HG02852 (cell line): ENCODE measurements around the gene NTRK2.

ENCODE experiments used
- ATAC-seq: cut with Tn5 transposase; IDR thresholded peaks from one replicate; pipeline ENCODE4 v1.9.1; 2021; ENCODE audit warnings: mild to moderate bottlenecking, moderate library complexity; ENCODE audit not compliant: unreplicated experiment

NTRK2 gene

DNA sequence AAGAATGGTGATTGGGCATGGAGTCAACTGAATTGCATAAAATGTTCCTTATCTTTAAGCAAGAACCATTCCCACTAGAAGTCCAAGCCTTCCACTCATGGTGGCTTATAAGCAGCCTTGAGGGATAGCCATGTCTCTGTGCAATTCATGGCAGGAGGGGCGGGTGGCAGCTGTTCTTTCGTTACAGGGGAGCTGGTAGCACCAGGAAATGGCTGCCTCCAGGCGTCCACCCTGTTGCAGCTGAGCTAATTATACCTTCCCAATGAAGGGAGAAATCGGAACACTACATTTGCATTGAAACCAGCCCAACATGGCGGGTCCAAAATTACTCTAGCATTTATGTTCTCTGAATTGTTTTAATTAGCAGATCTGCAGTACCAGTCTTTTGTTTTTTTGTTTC is 289.8 kb downstream of the NTRK2 start:
- ATAC-seq = no peak

GRCh38 chr9:84966876-84967830 is 297.6 kb downstream of the NTRK2 start:
- ATAC-seq = no peak

- ATAC-seq = no peak
Observed at GRCh38 chr9:84969084-84969483, 299.6 kb downstream of the NTRK2 start.

- no peak for ATAC-seq
Observed at GRCh38 chr9:84969736-84970135, 300.2 kb downstream of the NTRK2 start.

- ATAC-seq = no peak
Observed at GRCh38 chr9:84970432-84970831, 300.9 kb downstream of the NTRK2 start.

DNA sequence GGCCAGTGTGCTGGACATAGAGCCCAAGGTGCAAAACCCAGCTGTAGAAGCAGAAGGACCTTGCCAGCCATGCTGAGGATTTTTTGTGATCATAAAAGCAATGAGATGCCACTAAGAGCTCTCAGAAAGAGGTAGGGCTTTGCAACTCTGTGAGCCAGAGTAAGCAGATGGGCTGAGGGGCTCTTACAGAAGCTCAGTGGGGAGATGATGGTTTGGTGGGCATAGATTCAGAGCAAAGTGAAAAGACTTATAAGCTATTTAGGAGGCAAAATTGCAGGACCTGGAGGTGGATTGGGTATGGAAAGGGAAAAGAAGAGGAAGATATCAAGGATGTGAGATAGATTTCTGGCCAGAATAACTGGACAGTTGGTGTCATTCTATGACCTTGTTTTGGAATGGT is 302.0 kb downstream of the NTRK2 start:
- no peak for ATAC-seq

GRCh38 chr9:84974258-84974657 is 304.7 kb downstream of the NTRK2 start:
- no peak for ATAC-seq

DNA sequence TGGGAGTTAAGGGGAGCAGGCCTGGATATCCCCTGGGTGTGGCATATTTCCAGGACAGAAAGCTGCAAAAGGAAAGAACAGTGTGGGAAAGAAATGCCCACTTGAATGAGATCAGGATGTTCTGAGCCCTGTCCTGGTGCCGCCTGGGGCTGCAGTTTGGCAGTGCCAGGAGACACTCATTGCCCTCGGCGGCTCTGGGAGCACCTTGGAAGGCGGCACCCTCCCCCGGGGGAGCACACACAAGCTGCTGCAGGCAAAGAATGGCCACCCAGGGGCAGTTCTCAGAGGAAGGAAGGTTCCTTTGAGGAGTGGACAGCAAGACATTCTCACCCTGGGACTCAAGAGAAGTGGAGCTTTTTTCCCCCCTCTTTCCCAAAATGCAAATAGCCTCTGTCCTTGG is 305.3 kb downstream of the NTRK2 start:
- no peak for ATAC-seq

GRCh38 chr9:84975926-84976325 is 306.4 kb downstream of the NTRK2 start:
- ATAC-seq = no peak

DNA sequence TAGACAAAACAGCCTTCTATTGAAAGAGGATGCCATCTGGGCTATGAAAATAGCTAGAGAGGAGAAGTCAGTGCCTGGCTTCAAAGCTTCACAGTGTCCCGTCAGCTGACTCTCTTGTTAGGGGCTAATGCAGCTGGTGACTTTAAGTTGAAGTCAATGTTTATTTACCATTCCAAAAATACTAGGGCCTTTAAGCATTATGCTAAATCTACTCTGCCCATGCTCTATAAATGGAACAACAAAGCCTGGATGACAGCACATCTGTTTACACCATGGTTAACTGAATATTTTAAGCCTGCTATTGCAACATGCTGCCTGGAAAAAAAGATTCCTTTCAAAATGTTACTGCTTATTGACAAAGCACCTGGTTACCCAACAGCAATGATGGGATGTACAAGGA is 309.1 kb downstream of the NTRK2 start:
- ATAC-seq = no peak

DNA sequence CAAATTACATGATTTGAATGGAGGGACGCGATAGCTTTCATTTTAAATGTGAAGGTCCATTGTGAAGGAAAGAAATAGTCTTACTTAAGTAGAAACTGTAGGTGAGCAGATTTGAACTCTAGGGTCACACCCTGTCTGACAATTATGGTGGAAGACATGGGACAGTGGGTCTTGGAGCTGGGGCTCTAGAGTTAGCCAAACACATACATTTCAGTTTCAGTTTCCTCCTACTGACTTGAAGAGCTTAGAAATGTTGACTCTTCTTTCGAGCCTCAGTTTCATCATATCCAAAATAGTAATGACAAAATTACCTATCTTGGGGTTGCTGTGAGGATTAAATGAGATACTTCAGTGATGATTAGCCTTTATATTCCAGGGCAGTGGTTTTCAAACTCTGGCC is 314.2 kb downstream of the NTRK2 start:
- ATAC-seq = no peak

GRCh38 chr9:84988621-84989020 is 319.1 kb downstream of the NTRK2 start:
- no peak for ATAC-seq

DNA sequence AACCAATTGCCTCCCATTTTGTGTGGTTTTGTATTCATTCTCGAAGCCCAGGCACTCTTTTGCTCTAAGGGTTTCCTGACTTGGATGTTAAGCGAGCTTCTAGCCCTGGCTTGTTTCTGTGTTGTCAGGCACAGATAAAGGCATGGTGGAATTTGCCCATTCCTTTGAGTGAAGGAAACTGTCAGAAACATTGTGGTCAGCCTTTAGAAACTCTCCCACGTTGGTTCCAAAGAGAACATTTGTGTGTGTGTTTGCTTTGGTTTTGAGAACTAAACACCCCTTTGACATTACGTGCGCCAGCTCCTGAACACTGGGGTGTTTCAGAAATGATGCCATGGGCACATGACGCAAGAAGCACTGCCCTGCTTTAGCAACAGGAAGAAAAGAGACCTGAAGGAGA is 320.9 kb downstream of the NTRK2 start:
- no peak for ATAC-seq

DNA sequence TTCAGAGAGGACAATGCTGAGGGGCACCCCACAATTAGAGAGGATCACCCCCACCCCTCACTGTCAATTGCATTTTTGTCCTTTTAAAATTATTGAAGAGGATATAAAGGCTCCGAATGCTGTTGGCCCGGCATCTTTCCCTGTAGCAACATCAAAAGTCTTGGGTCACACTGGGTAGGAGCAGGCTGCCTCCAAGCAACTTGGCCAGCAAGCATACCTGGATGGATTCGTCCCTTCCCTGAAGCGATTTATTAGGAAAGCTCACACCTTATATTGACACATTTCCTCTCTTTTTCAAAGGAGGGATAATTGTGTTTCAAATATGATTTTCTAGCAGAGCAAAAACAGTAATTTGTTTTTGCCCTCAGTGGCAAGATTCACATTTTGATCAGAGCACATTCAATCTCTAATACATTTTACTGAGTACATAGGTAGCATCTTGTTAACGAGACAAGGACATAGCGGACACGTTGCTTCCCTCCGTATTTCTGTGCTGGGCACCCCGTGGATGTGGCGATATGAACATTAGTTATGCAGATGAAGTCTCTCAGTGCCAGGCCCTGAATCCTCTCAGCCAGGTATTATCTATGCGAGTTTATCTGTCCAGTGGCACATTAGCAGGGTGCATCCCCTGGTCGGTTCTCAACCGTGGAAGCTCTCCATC is 321.5 kb downstream of the NTRK2 start:
- no peak for ATAC-seq

DNA sequence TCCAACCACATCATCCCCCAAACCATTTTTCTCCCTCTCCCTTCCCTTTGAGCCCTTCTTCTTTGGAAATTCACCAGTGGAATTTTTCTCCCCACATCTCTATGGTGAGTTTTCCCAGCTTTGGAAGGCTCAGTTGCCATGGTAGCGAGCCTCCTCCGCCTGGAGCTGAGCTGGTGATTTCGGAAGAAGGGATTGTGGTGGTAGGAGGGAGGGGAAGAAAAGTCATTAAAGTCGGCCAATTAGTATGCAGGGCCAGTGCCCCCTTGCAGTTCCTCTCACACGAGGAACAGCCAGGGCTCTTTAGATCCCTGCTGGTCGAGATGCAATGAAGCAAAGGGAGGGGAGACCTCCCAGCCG is 322.0 kb downstream of the NTRK2 start:
- ATAC-seq = no peak

- ATAC-seq = no peak
Observed at GRCh38 chr9:84992381-84992780, 322.9 kb downstream of the NTRK2 start.

- no peak for ATAC-seq
Observed at GRCh38 chr9:84993105-84993504, 323.6 kb downstream of the NTRK2 start.

DNA sequence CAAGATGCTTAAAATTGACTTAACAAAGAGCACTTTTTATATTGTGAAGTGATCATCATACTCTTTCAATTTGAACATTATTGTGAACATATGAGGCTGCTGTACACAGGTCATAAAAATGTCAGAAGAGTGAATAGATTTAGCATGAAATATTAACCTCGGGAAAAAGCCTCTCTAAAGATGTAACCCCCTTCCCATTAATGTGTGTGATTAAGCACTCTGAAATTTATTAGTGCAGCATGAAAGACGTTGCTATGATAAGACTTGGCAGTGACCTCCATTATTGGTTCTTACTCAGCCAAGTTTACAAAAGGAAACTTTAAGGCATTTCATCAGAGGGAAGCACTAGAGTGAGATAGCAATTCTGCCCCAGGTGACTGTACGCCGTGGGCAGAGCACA is 326.5 kb downstream of the NTRK2 start:
- no peak for ATAC-seq

DNA sequence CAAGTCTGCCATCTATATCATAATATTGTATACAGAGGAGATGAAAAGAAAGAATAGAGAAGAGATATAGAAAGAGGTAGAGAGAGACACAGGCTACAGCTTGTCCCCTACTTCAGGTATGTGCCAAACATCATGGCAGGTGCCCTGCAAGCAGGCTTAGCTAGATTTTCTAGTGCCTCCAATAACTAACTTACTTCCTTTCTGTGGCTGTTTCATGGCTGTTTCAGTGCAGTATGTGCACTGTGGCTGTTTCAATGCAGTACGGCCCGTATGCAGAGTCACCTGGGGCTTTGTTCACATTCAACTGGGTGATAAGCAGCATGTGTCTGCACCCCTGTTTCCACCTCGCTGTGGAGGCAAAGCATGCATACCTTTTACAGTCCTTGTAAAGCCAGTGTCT is 327.2 kb downstream of the NTRK2 start:
- no peak for ATAC-seq

- no peak for ATAC-seq
Observed at GRCh38 chr9:84997472-84997871, 327.9 kb downstream of the NTRK2 start.

DNA sequence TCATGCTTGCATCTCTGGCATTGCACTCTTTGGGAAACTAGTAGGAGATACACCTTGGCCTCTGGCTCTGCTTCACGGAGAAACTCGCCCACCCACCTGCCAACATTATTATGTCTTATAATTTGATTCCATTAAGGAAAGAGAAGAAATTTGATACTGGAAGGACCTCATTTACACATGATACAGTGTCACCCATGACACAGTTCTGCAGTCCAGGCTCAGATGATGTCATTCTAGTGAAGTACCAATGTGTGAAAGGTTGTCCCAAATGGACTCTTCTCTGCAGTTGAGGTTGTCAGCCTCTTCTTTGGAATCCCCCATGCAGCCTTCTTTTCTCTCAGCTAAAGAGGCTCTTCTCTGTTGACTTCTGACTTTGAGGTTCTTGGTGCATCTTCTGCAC is 329.1 kb downstream of the NTRK2 start:
- ATAC-seq = no peak

GRCh38 chr9:84999788-85000187 is 330.3 kb downstream of the NTRK2 start:
- no peak for ATAC-seq
